ENCODE data around the gene EPHA4. TPM values are rescaled to one million over a fixed set of nuclear protein-coding genes. Genes with fewer than 3 reads are reported as not detected.

EPHA4 gene
- total RNA-seq, 2 experiments from 2014 or later = 0.23 TPM; not detected in 1

DNA sequence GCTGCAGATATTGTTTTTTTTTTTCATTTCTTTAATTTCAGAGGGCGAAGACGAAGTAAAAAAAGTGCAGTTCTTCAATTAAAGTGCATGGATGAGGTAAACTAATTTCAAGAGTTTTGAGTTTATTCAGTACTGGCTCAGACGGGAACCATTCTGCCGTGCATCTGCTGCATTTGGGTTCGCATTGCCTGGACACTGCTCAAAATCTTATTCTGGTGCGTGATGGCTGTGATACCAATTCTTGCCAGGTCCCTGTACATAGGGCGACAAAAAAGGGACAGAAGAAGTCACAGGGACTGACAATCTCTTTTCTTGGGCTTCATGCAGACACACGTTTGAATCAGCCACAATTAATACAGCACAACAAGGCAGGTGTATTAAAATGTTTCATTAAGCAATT is 146.2 kb downstream of the EPHA4 start:
- no peak overlapping the region for H3K4me3 ChIP-seq (ENCODE audit: low read depth, low read length, poor library complexity, severe bottlenecking)
- intact Hi-C loops (cut with micrococcal nuclease; ENCODE audit: unreplicated experiment) = no loop called here
- no peaks in the 10 kb centered on the region for H3K79me2 ChIP-seq (ENCODE audit: insufficient read depth, low read depth, low read length)
- no peak overlapping the region for H2AFZ ChIP-seq (ENCODE audit: low read length)
- no peaks in the 10 kb centered on the region for H3K36me3 ChIP-seq (ENCODE audit: insufficient read depth, low read length)
- BruUV-seq (replicated peaks) = no TSS peak
- no peak overlapping the region for H3K4me2 ChIP-seq (ENCODE audit: low read length)
- TF ChIP-seq CTCF (conservative IDR thresholded peaks at IDR 0.05; ENCODE audit: low read length) (no peak), EZH2phosphoT487 (IDR thresholded peaks at IDR 0.05; ENCODE audit: borderline replicate concordance, low read depth, low read length) (no peak)
- H3K4me1 ChIP-seq (ENCODE audit: insufficient read depth, low read length, poor library complexity, severe bottlenecking) = no peaks in the 10 kb centered on the region
- no peak overlapping the region for H3K27ac ChIP-seq (ENCODE audit: low read depth, low read length, poor library complexity, severe bottlenecking)
- no peak for DNase-seq (ENCODE audit: low spot score)
- ChIA-PET CTCF (ENCODE audit: unreplicated experiment) (no interaction called here), POLR2A (interaction anchor here (0.8 kb wide), 1 partner anchor 382 kb away, joined by 3 read pairs; no protein-coding TSS in a partner anchor)
- no peaks in the 10 kb centered on the region for H4K20me1 ChIP-seq (ENCODE audit: insufficient read depth, low read length)
- no peaks in the 10 kb centered on the region for H3K9me3 ChIP-seq (ENCODE audit: low read length)
- H3K9me2 ChIP-seq (ENCODE audit: insufficient read depth, low read length) = no peaks in the 10 kb centered on the region

GRCh38 chr2:221425353-221425752 is 146.8 kb downstream of the EPHA4 start:
- Histone ChIP-seq H3K9me3 (ENCODE audit: low read length) (no peaks in the 10 kb centered on the region), H3K79me2 (ENCODE audit: insufficient read depth, low read depth, low read length) (no peaks in the 10 kb centered on the region), H2AFZ (ENCODE audit: low read length) (no peak overlapping the region), H3K4me2 (ENCODE audit: low read length) (no peak overlapping the region), H3K4me3 (ENCODE audit: low read depth, low read length, poor library complexity, severe bottlenecking) (no peak overlapping the region), H3K4me1 (ENCODE audit: insufficient read depth, low read length, poor library complexity, severe bottlenecking) (no peaks in the 10 kb centered on the region), H3K9me2 (ENCODE audit: insufficient read depth, low read length) (no peaks in the 10 kb centered on the region), H3K27ac (ENCODE audit: low read depth, low read length, poor library complexity, severe bottlenecking) (no peak overlapping the region), H4K20me1 (ENCODE audit: insufficient read depth, low read length) (no peaks in the 10 kb centered on the region), H3K36me3 (ENCODE audit: insufficient read depth, low read length) (no peaks in the 10 kb centered on the region)
- intact Hi-C loops (cut with micrococcal nuclease; ENCODE audit: unreplicated experiment) = no loop called here
- POLR2A ChIA-PET = interaction anchor here (0.8 kb wide), 1 partner anchor 382 kb away, joined by 3 read pairs; no protein-coding TSS in a partner anchor
- no TSS peak for BruUV-seq (replicated peaks)
- DNase-seq (ENCODE audit: low spot score) = no peak
- CTCF ChIA-PET (ENCODE audit: unreplicated experiment) = no interaction called here
- TF ChIP-seq CTCF (conservative IDR thresholded peaks at IDR 0.05; ENCODE audit: low read length) (no peak), EZH2phosphoT487 (IDR thresholded peaks at IDR 0.05; ENCODE audit: borderline replicate concordance, low read depth, low read length) (no peak)

- intact Hi-C loops (cut with micrococcal nuclease; ENCODE audit: unreplicated experiment) = no loop called here
- ChIA-PET POLR2A (interaction anchor here (0.9 kb wide), 1 partner anchor 8 kb away, joined by 3 read pairs; no protein-coding TSS in a partner anchor), CTCF (ENCODE audit: unreplicated experiment) (no interaction called here)
- DNase-seq (ENCODE audit: low spot score) = no peak
- Histone ChIP-seq H3K9me3 (ENCODE audit: low read length) (no peaks in the 10 kb centered on the region), H4K20me1 (ENCODE audit: insufficient read depth, low read length) (no peaks in the 10 kb centered on the region), H2AFZ (ENCODE audit: low read length) (no peak overlapping the region), H3K4me2 (ENCODE audit: low read length) (no peak overlapping the region), H3K36me3 (ENCODE audit: insufficient read depth, low read length) (no peaks in the 10 kb centered on the region), H3K4me1 (ENCODE audit: insufficient read depth, low read length, poor library complexity, severe bottlenecking) (no peaks in the 10 kb centered on the region), H3K27ac (ENCODE audit: low read depth, low read length, poor library complexity, severe bottlenecking) (no peak overlapping the region), H3K4me3 (ENCODE audit: low read depth, low read length, poor library complexity, severe bottlenecking) (no peak overlapping the region), H3K79me2 (ENCODE audit: insufficient read depth, low read depth, low read length) (no peaks in the 10 kb centered on the region), H3K9me2 (ENCODE audit: insufficient read depth, low read length) (no peaks in the 10 kb centered on the region)
- TF ChIP-seq EZH2phosphoT487 (IDR thresholded peaks at IDR 0.05; ENCODE audit: borderline replicate concordance, low read depth, low read length) (no peak), CTCF (conservative IDR thresholded peaks at IDR 0.05; ENCODE audit: low read length) (no peak)
- no TSS peak for BruUV-seq (replicated peaks)
Observed at GRCh38 chr2:221423210-221423804, 148.8 kb downstream of the EPHA4 start.
